Cardiac atrium fibroblast (primary cell): ENCODE data around the gene MRTO4. TPM values are rescaled to one million over a fixed set of nuclear protein-coding genes. Genes with fewer than 3 reads are reported as not detected.

Source experiments
- total RNA-seq: library from RNA; depleted of rRNA; stranded (reverse); fragments of >200 nt; gene quantifications from 2 replicates; pipeline ENCODE4 v1.2.3, GENCODE V29; 2015

The MRTO4 gene
- 27.1 and 28.0 TPM in 2 replicates for total RNA-seq

DNA sequence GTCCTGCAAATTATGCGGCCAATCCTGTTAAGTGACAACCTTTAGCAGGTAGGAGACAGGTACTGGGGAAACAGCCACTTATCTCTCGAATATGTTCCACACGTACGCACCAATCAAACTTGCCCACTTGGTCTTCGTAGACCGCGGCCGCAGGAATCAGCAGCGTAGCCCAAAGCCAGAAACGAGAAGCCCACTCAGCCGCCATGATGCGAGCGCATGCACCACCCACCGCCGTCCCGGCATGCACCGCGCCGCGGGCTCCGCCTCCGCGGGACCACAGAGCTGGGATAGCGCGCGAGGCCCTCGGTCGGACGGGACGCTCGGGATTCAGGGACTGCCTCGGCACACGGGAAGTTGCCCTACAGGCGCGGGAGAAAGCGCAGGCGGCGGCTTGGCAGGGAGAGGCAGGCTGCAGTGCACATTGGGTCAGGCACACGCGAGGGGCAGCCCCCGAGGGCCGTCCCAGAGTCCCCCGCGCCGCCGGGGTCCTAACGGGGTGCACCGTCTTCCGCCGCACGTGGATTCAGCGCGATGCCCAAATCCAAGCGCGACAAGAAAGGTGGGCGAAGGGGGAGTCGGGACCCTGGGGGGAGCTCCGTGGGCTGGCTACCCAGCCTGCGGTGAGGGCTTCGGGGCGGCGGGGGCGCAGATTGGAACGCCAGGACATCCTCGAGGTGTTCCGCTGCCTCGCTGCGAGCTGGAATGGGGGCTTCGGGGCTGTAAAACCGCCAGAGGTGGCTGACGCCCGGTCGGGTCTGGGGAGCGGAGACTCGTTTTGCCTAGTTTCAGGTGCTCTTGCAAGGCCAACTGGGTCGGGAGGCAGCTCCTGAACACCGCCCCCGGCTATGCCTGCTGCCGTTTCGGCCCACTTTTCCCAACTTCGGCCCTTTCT is at the start of gene MRTO4, which contains the start of gene EMC1:
MRTO4 (plus strand) TSS at position 501 of the 892 bp plus-strand sequence; CDS start at position 532, 31 bp downstream.
EMC1 (minus strand) TSS at position 220 of the 892 bp plus-strand sequence; CDS start at position 205, 15 bp downstream.

DNA sequence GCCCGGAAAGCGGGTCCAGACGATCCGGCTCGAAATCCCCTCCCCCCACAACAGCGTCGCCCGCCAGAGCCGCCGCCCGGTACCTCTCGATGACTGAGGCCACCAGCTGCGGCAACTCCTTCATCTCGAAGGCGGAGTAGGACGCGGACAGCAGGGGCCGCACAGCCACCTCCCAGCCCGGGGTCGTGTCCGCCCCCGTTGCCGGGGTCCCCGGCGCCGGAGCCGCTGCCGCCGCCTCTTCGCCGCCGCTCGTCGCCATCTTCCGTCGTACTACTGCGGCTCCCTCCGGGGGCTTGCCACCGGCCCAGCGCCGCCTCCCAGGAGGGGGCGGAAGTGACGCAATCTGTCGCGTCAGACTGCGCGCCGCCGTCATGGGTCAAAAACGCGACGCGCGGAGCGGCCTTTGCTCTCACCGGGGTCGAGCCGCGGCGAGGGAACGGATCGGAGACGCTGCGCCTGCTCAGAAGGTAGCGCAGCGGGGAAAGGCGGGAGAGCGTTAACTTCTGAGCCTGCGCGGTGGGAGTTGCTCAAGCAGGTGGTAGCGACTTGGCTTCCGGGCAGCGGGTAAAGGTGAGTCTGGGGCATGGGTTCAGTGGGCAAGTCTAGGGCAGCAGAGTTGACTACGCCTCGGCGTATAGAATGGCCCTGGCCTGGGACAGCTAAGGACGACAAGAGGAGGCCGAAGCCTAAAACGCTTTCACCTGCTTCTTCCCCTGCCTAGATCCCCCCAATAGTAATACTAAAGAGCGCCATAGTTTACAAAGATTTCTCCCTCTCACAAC is 41.4 kb upstream of the MRTO4 start, which contains the start of gene UBR4:
UBR4 (minus strand) TSS at position 277 of the 782 bp plus-strand sequence; CDS start at position 259, 18 bp downstream.

DNA sequence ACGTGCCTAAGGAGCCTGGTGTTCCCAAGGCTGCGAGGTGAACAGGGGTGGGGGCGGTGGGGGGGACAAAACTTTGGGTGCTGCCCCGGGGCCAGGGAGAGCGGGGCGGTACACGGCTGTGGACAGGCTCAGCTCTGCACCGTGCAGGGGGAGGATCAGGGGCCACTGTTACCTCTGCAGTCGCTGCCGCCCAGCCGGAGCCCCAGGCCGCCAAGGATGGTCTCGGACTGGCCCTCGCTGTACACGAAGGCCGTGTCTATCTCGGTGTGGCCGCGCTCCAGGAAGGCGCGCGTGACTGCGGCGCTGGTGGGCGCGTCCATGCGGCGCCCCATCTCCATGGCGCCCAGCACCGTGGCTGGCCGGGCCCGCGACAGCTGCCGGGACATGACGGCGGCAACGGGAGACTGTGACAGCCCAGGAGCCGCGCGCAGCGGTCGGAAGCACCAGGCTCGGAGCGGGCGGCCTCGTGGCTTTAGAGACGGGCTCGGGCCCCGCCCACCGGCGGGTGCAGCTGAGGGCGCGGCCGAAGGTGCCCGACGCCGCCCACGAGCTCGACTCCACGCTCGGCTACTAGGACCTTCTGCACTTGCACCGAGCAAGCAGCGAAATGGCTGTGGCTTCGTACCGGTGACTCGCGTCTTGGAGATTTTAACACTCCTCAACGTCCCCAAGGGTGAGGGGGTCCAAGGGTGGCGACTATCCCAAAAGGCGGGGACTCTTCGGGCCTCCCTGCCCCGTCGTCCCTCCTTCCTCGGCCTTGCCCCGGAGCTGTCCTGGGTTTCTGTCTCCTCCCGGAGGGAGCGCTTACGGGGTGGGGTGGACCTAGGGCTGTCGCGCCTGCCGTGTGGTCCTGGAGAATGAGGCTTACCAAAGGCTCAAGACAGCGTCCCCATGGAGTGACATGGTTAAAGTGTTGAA is 37.0 kb downstream of the MRTO4 start, which contains the start of gene AKR7A3:
AKR7A3 (minus strand) TSS at position 447 of the 918 bp plus-strand sequence; CDS start at position 386, 61 bp downstream.

Other genes with a start within 250 kb of the MRTO4 start
- gene UBR4, start 41.5 kb upstream of the MRTO4 start, total RNA-seq: 40.8 and 74.0 TPM in 2 replicates
- 64.8 and 89.4 TPM in 2 replicates for gene EMC1, start 281 bp upstream of the MRTO4 start, total RNA-seq
- gene AKR7A3, start 37.0 kb downstream of the MRTO4 start, total RNA-seq: 0.54 TPM in 1 of 2 replicates, not detected in the other
- gene AKR7A2, start 60.3 kb downstream of the MRTO4 start, total RNA-seq: 106 and 107 TPM in 2 replicates
- 13.9 and 20.9 TPM in 2 replicates for gene SLC66A1, start 60.5 kb downstream of the MRTO4 start, total RNA-seq
- 117 and 120 TPM in 2 replicates for gene CAPZB, start 233.7 kb downstream of the MRTO4 start, total RNA-seq